Nephron (organoid): ENCODE measurements around the gene CFAP92.

Experiments
- H3K27ac Mint-ChIP-seq, 3 experiments: 2 replicates each; pipeline ENCODE4 v1.8.0; 2020; ENCODE audit warnings: mixed read lengths in 3 of 3, mild to moderate bottlenecking in 2 of 3, moderate library complexity in 1 of 3
- H3K27me3 Mint-ChIP-seq: 2 replicates; pipeline ENCODE4 v1.8.0; 2021; ENCODE audit warnings: low read depth, mild to moderate bottlenecking, moderate library complexity, mixed read lengths
- H3K36me3 Mint-ChIP-seq: 2 replicates; pipeline ENCODE4 v1.8.0; 2020; ENCODE audit warnings: low read depth, mixed read lengths
- H3K4me1 Mint-ChIP-seq: 2 replicates; pipeline ENCODE4 v1.8.0; 2020; ENCODE audit warnings: mixed read lengths
- H3K4me3 Mint-ChIP-seq, 3 experiments: 2 replicates each; pipeline ENCODE4 v1.8.0; 2020; ENCODE audit warnings: mild to moderate bottlenecking in 3 of 3, mixed read lengths in 3 of 3, moderate library complexity in 2 of 3
- H3K9me3 Mint-ChIP-seq: 2 replicates; pipeline ENCODE4 v1.8.0; 2020; ENCODE audit warnings: mixed read lengths
- CTCF ChIP-seq, 3 experiments: fragments of 200-600 bp; sonication (generic); IDR thresholded peaks; one replicate each; pipeline ENCODE4 v1.5.0; 2021; ENCODE audit warnings: antibody characterized with exemption in 3 of 3; ENCODE audit not compliant: unreplicated experiment in 3 of 3

Gene CFAP92

GRCh38 chr3:129005526-129006303, 11.8 kb upstream of the CFAP92 start:
- H3K4me3 Mint-ChIP-seq: peak overlapping the region in 2 of 3 experiments; percentile 20 to 27
- no peak for TF ChIP-seq CTCF (IDR thresholded peaks at IDR 0.05; ENCODE audit: unreplicated experiment in 3 of 3)
- H3K36me3 Mint-ChIP-seq: no peaks in the 10 kb centered on the region
- H3K4me1 Mint-ChIP-seq: peaks cover 42% of the 10 kb centered on the region
- peaks cover 65% of the 10 kb centered on the region for H3K27me3 Mint-ChIP-seq
- peaks cover 2% of the 10 kb centered on the region for H3K9me3 Mint-ChIP-seq
- H3K27ac Mint-ChIP-seq: peak overlapping the region; percentile 2 to 63 (median 18)

- Mint-ChIP-seq H3K27me3 (peaks cover 71% of the 10 kb centered on the region), H3K27ac (peak overlapping the region; percentile 2 to 63 (median 18)), H3K4me1 (peaks cover 51% of the 10 kb centered on the region), H3K9me3 (peaks cover 2% of the 10 kb centered on the region), H3K36me3 (no peaks in the 10 kb centered on the region), H3K4me3 (peak overlapping the region in 1 of 3 experiments; percentile 61)
- no peak for TF ChIP-seq CTCF (IDR thresholded peaks at IDR 0.05; ENCODE audit: unreplicated experiment in 3 of 3)
Measured at GRCh38 chr3:129004639-129005295, 10.9 kb upstream of the CFAP92 start.

GRCh38 chr3:129003578-129004112, 9.8 kb upstream of the CFAP92 start:
- H3K4me1 Mint-ChIP-seq: peaks cover 51% of the 10 kb centered on the region
- no peak overlapping the region for H3K27ac Mint-ChIP-seq
- peaks cover 78% of the 10 kb centered on the region for H3K27me3 Mint-ChIP-seq
- peaks cover 2% of the 10 kb centered on the region for H3K9me3 Mint-ChIP-seq
- peak overlapping the region; percentile 41 to 68 (median 61) for H3K4me3 Mint-ChIP-seq
- no peaks in the 10 kb centered on the region for H3K36me3 Mint-ChIP-seq
- TF ChIP-seq CTCF (IDR thresholded peaks at IDR 0.05; ENCODE audit: unreplicated experiment in 3 of 3): no peak

GRCh38 chr3:129002573-129003569, 9.0 kb upstream of the CFAP92 start:
- peaks cover 79% of the 10 kb centered on the region for H3K27me3 Mint-ChIP-seq

More at GRCh38 chr3:129002573-129003569, 9.0 kb upstream of the CFAP92 start:
- Mint-ChIP-seq H3K4me3 (peak overlapping the region; percentile 67 to 78 (median 78)), H3K27ac (no peak overlapping the region), H3K9me3 (peaks cover 2% of the 10 kb centered on the region), H3K36me3 (no peaks in the 10 kb centered on the region), H3K4me1 (peaks cover 51% of the 10 kb centered on the region)
- TF ChIP-seq CTCF (IDR thresholded peaks at IDR 0.05; ENCODE audit: unreplicated experiment in 3 of 3): no peak
